Endothelial cell of umbilical vein (primary cell): ENCODE measurements around the gene TNFAIP8. TPM values are rescaled to one million over a fixed set of nuclear protein-coding genes. Genes with fewer than 3 reads are reported as not detected.

Experiments
- BruUV-seq: library from RNA; stranded (reverse); fragments of 400-500 nt; replicated peaks from 2 replicates; lab custom pipeline; 2021; lab: Mats Ljungman, UMichigan
- CTCF ChIA-PET: fragments of 300-600, 350-600 bp; sonication (Branson Sonifier 250); formaldehyde crosslinking; loops from one replicate; lab custom pipeline; 2021; ENCODE audit warnings: antibody characterized with exemption, inconsistent platforms; lab: Charles Lee
- POLR2A ChIA-PET: fragments of 300-600, 350-600 bp; sonication (Branson Sonifier 250); formaldehyde crosslinking; loops from one replicate; lab custom pipeline; 2021; ENCODE audit warnings: antibody characterized with exemption, inconsistent platforms; lab: Charles Lee
- DNase-seq: peaks from one replicate; pipeline ENCODE4 v3.0.0-alpha.2; 2011; ENCODE audit warnings: low read depth, low spot score
- FAIRE-seq: peaks from 2 replicates; lab custom pipeline; 2011; peaks lifted over from hg19 to GRCh38; lab: Jason Lieb, UNC
- H2AFZ ChIP-seq: 2 replicates; pipeline ENCODE4 v1.6.0; 2012; ENCODE audit warnings: low read depth, low read length, control low read depth, inconsistent platforms
- H3K27ac ChIP-seq: 2 replicates; pipeline ENCODE4 v1.5.1; 2011; ENCODE audit warnings: low read depth, mild to moderate bottlenecking, control low read depth, low read length, moderate library complexity; ENCODE audit not compliant: insufficient read depth
- H3K27me3 ChIP-seq, 2 experiments: 2 replicates each; pipeline versions ENCODE4 v1.6.0 to v1.6.1; 2011; ENCODE audit warnings: low read length in 2 of 2, mixed read lengths in 1 of 2; ENCODE audit not compliant: control insufficient read depth in 2 of 2, insufficient read depth in 2 of 2
- H3K36me3 ChIP-seq, 2 experiments: 2 replicates in 1 of 2; 3 replicates in 1 of 2; pipeline ENCODE4 v1.5.1; 2011; ENCODE audit warnings: low read length in 2 of 2, mild to moderate bottlenecking in 1 of 2, moderate library complexity in 1 of 2; ENCODE audit not compliant: control insufficient read depth in 2 of 2, insufficient read depth in 2 of 2; ENCODE audit errors: extremely low read depth in 1 of 2
- H3K4me1 ChIP-seq: 3 replicates; pipeline ENCODE4 v1.5.1; 2011; ENCODE audit warnings: mild to moderate bottlenecking, low read length; ENCODE audit not compliant: control insufficient read depth, insufficient read depth; ENCODE audit errors: extremely low read depth
- H3K4me2 ChIP-seq: 2 replicates; pipeline ENCODE4 v1.6.1; 2011; ENCODE audit warnings: low read length, control low read depth, mixed read lengths; ENCODE audit not compliant: insufficient read depth
- H3K4me3 ChIP-seq, 3 experiments: fragments of 200-600 bp in 1 of 3; sonication (generic), shearing (Covaris generic) in 1 of 3; replicated peaks in 1 of 3; 2 replicates each; pipeline ENCODE4 v1.5.1; 2011 to 2016; ENCODE audit warnings: control low read depth in 3 of 3, low read length in 3 of 3, mild to moderate bottlenecking in 2 of 3, inconsistent platforms in 1 of 3, low read depth in 1 of 3, moderate library complexity in 1 of 3; ENCODE audit not compliant: insufficient read depth in 1 of 3
- H3K79me2 ChIP-seq: 2 replicates; pipeline ENCODE4 v1.6.0; 2012; ENCODE audit warnings: low read length, inconsistent platforms; ENCODE audit not compliant: control insufficient read depth, insufficient read depth
- H3K9ac ChIP-seq: replicated peaks from 2 replicates; pipeline ENCODE3; 2011; ENCODE audit warnings: low read length, control low read depth; ENCODE audit not compliant: insufficient read depth; ENCODE audit errors: extremely low read depth
- H3K9me1 ChIP-seq: replicated peaks from 3 replicates; pipeline ENCODE4 v1.6.0; 2011; ENCODE audit warnings: mild to moderate bottlenecking, low read length; ENCODE audit not compliant: control insufficient read depth, insufficient read depth; ENCODE audit errors: extremely low read depth
- H3K9me3 ChIP-seq: replicated peaks from 2 replicates; pipeline ENCODE4 v1.5.1; 2012; ENCODE audit warnings: low read length, inconsistent platforms; ENCODE audit not compliant: control insufficient read depth, insufficient read depth
- H4K20me1 ChIP-seq: replicated peaks from 2 replicates; pipeline ENCODE3; 2011; ENCODE audit warnings: mild to moderate bottlenecking, low read length; ENCODE audit not compliant: control insufficient read depth, insufficient read depth; ENCODE audit errors: extremely low read depth
- FOS ChIP-seq: IDR thresholded peaks from 2 replicates; pipeline ENCODE4 v1.6.1; 2011; ENCODE audit warnings: mild to moderate bottlenecking, low read length, moderate library complexity, borderline replicate concordance; ENCODE audit not compliant: insufficient read depth
- JUN ChIP-seq: IDR thresholded peaks from 2 replicates; pipeline ENCODE4 v1.6.1; 2011; ENCODE audit warnings: borderline replicate concordance, low read depth; ENCODE audit not compliant: insufficient read length, insufficient read depth
- POLR2A ChIP-seq: IDR thresholded peaks from 2 replicates; pipeline ENCODE4 v1.6.1; 2012; ENCODE audit warnings: low read depth, mild to moderate bottlenecking, control low read depth, low read length
- dilution Hi-C: fragments of 300-500 bp; cut with MboI; formaldehyde crosslinking; loops from one replicate; pipeline ENCODE4 v1.15.0; 2019; ENCODE audit warnings: low sequenced_read_pairs; ENCODE audit not compliant: extremely low pct_ligation_motif_present
- intact Hi-C: fragments of 100-400 bp; cut with micrococcal nuclease; formaldehyde crosslinking; loops from one replicate; pipeline ENCODE4 v1.10.0; 2022
- polyA plus RNA-seq, 4 experiments: library from polyadenylated mRNA; depleted of rRNA in 3 of 4; stranded (reverse) in 3 of 4; unstranded in 1 of 4; fragments of >200 nt; gene quantifications; 2 replicates each; pipeline versions ENCODE4 v1.2.1 to v1.2.3, GENCODE V29; 2011 to 2012; ENCODE audit warnings: missing spikeins in 1 of 4
- total RNA-seq: library from RNA; stranded (reverse); gene quantifications from 2 replicates; pipeline ENCODE4 v1.2.3, GENCODE V29; 2021
- TF ChIP-seq, protein P1 (sequence below), 2 donors: IDR thresholded peaks; 1 replicate in 1 of 2; 2 replicates in 1 of 2; pipeline ENCODE4 v1.5.1; 2011; ENCODE audit warnings: low read length in 2 of 2, mild to moderate bottlenecking in 2 of 2, moderate library complexity in 2 of 2, control low read depth in 1 of 2, inconsistent platforms in 1 of 2, low read depth in 1 of 2; ENCODE audit not compliant: insufficient read depth in 1 of 2; ENCODE audit errors: extremely low read depth in 1 of 2
- TF ChIP-seq, protein P2 (sequence below): IDR thresholded peaks from 2 replicates; pipeline ENCODE4 v1.6.1; 2011; ENCODE audit not compliant: insufficient read depth, insufficient read length

TNFAIP8 gene
- total and polyA plus RNA-seq, 2 donors (not counting 3 experiments of a cell fraction or from before 2014, with no cell fraction given), result 4.7 to 7.4 TPM

GRCh38 chr5:119386596-119387344, 31.0 kb downstream of the TNFAIP8 start:
- peak; percentile 68 for FAIRE-seq
- no peak overlapping the region for H2AFZ ChIP-seq
- no TSS peak for BruUV-seq
- TF ChIP-seq, protein P1, sequence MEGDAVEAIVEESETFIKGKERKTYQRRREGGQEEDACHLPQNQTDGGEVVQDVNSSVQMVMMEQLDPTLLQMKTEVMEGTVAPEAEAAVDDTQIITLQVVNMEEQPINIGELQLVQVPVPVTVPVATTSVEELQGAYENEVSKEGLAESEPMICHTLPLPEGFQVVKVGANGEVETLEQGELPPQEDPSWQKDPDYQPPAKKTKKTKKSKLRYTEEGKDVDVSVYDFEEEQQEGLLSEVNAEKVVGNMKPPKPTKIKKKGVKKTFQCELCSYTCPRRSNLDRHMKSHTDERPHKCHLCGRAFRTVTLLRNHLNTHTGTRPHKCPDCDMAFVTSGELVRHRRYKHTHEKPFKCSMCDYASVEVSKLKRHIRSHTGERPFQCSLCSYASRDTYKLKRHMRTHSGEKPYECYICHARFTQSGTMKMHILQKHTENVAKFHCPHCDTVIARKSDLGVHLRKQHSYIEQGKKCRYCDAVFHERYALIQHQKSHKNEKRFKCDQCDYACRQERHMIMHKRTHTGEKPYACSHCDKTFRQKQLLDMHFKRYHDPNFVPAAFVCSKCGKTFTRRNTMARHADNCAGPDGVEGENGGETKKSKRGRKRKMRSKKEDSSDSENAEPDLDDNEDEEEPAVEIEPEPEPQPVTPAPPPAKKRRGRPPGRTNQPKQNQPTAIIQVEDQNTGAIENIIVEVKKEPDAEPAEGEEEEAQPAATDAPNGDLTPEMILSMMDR (IDR thresholded peaks at IDR 0.05; ENCODE audit: extremely low read depth in 1 of 2, insufficient read depth in 1 of 2, low read depth in 1 of 2, low read length in 2 of 2), result no peak
- TF ChIP-seq FOS, result no peak
- TF ChIP-seq POLR2A, result no peak
- TF ChIP-seq JUN, result no peak
- TF ChIP-seq, protein P2, sequence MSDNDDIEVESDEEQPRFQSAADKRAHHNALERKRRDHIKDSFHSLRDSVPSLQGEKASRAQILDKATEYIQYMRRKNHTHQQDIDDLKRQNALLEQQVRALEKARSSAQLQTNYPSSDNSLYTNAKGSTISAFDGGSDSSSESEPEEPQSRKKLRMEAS, result no peak
- no peaks in the 10 kb centered on the region for H3K9me1 ChIP-seq
- peak; percentile 55 for DNase-seq
- no peaks in the 10 kb centered on the region for H4K20me1 ChIP-seq
- H3K9me3 ChIP-seq, result no peaks in the 10 kb centered on the region
- H3K79me2 ChIP-seq, result no peaks in the 10 kb centered on the region
- no peak overlapping the region for H3K4me3 ChIP-seq
- no peak overlapping the region for H3K27ac ChIP-seq
- no peaks in the 10 kb centered on the region for H3K36me3 ChIP-seq
- H3K4me1 ChIP-seq, result peaks cover 10% of the 10 kb centered on the region
- no peaks in the 10 kb centered on the region for H3K27me3 ChIP-seq
- H3K4me2 ChIP-seq, result no peak overlapping the region
- POLR2A ChIA-PET, result no interaction called here
- dilution Hi-C loops (no loop called here), intact Hi-C loops (no loop called here)
- no peak overlapping the region for H3K9ac ChIP-seq
- CTCF ChIA-PET, result interaction anchor here (0.6 to 1.6 kb wide), 7 partner anchors 19 to 1155 kb away, joined by 3 to 5 read pairs (median 3); no protein-coding TSS in a partner anchor
